ENCODE data around the gene MARCHF4.

Gene MARCHF4, protein sequence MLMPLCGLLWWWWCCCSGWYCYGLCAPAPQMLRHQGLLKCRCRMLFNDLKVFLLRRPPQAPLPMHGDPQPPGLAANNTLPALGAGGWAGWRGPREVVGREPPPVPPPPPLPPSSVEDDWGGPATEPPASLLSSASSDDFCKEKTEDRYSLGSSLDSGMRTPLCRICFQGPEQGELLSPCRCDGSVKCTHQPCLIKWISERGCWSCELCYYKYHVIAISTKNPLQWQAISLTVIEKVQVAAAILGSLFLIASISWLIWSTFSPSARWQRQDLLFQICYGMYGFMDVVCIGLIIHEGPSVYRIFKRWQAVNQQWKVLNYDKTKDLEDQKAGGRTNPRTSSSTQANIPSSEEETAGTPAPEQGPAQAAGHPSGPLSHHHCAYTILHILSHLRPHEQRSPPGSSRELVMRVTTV

GRCh38 chr2:216371721-216372702, at the start of gene MARCHF4:
MARCHF4 (minus strand) TSS chr2:216372483; CDS start chr2:216370260, 2,223 bp downstream.
- peak; percentile 69 to 73 for DNase-seq

GRCh38 chr2:216420367-216421101, 48.3 kb upstream of the MARCHF4 start:
- no peak for DNase-seq

- DNase-seq = no peak
Measured at GRCh38 chr2:216418981-216419380, 46.7 kb upstream of the MARCHF4 start.

GRCh38 chr2:216416571-216417307, 44.5 kb upstream of the MARCHF4 start:
- DNase-seq = no peak

GRCh38 chr2:216415541-216415940, 43.3 kb upstream of the MARCHF4 start:
- no peak for DNase-seq

GRCh38 chr2:216414772-216415319, 42.6 kb upstream of the MARCHF4 start:
- no peak for DNase-seq

DNA sequence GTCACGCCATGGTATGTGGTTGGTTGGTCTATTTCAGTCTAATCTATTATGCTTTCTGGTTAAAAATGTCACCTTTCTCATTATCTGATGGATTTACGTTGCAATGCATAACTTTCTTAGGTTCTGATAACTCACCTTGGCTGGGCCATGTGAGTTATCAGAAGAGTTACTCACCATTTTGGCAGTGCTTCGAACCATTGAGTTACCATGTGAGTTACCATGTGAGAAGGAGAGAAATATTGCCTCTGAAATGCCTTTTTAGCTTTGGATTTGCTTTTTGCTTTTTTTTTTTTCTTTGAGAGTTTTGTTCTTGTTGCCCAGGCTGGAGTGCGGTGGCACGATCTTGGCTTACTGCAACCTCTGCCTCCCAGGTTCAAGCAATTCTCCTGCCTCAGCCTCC, 41.6 kb upstream of the MARCHF4 start:
- DNase-seq = no peak

- DNase-seq = peak; percentile 97 to 98
Measured at GRCh38 chr2:216412022-216412999, 40.0 kb upstream of the MARCHF4 start, which contains the start of gene SMARCAL1. SMARCAL1 (plus strand) TSS chr2:216412484; CDS start chr2:216414705, 2,221 bp downstream.

- no peak for DNase-seq
Measured at GRCh38 chr2:216410550-216410949, 38.3 kb upstream of the MARCHF4 start.

DNA sequence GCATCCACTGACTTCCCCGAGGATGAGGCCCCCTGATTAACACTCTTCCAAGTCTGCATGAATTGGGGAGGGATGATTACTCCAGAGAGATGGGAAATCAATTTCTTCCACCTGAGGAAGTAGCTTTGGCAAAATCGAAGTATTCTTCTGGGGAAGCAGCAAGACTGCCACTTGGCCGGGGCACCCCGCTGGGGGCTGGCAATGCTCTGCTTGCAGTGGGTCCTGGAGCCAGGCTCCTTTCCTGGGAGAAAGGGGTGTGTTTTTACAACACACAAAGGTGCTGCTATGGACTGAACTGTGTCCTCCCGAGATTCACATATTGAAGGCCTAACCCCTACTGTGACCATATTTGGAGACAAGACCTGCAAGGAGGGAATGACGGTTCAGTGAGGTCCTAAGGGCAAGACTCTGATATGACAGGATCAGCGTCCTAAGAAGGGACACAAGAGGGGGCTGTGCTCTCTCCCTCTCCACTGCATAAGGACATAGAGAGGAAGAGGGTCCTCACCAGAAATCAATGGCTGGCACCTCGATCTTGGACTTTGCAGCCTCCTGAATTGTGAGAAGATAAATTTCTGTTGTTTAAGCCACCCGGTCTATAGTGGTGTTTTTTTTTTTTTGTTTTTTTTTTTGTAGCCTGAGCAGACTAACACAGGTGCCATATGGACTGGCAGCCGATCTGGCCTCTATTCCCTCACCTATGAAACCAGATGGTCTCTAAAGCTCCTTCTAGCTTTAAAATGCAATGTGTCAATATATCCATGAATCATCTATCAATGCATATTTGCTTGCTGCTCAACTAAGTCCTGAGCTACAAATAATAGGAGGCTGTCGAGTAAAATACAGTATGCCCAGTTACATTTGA, 36.4 kb upstream of the MARCHF4 start:
- DNase-seq = no peak

- DNase-seq = no peak
Measured at GRCh38 chr2:216406826-216407225, 34.5 kb upstream of the MARCHF4 start.

DNA sequence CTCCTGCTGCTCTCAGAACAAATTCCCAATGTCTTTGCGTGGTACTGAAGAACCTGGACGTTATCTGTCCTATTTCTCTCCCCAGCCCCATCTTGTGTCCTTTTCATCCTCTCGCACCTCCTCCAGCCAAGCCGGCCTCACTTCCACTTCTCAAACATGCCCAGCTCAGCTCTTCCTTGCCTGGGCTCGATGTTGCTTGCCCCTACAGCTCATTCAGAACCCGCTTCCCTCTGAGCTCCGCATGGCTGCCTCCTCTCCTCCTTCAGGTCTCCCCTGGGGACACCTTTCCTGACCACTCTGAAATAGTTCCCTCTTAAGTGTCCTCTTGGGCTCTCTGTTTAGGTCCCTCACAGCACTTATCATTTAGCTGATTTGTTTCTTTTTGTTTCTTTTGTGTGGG, 33.3 kb upstream of the MARCHF4 start:
- no peak for DNase-seq

GRCh38 chr2:216404010-216404618, 31.8 kb upstream of the MARCHF4 start:
- DNase-seq = peak; percentile 23 to 36

DNA sequence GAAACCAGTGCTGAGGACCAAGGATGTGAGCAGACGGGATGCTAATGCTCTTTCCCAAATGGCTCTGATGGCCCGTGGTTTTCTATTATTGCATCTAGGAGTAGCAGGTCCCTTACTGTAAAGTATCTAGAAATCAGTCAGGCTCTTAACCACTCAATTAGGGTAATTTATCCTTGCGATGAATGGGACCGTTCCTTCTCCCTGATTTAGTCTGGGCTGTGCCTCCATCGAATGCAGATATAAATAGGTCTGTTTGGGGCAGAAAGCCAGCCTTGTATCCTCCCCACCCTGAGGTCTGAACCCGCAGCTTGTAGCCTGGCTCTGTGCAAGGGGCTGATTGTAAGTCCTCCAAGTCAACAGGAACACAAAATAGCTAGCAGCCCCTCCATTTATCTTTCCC, 30.5 kb upstream of the MARCHF4 start:
- no peak for DNase-seq

- DNase-seq = no peak
Measured at GRCh38 chr2:216399621-216400020, 27.3 kb upstream of the MARCHF4 start.

DNA sequence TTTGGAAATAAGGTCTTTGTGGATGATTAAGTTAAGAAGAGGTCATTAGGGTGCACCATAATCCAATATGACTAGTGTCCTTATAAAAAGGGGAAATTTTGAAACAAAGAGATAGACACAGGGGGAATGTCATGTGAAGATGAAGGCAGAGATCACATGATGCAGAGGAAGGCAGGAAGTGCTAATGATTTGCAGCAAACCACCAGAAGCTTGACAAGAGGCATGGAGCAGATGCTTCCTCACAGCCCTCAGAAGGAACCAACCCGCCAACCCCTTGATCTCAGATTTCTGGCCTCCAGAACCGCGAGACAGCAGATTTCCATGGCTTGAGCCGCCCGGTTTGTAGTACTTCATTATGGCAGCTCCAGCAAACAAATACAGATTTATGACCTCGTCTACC, 22.6 kb upstream of the MARCHF4 start:
- DNase-seq = no peak

DNA sequence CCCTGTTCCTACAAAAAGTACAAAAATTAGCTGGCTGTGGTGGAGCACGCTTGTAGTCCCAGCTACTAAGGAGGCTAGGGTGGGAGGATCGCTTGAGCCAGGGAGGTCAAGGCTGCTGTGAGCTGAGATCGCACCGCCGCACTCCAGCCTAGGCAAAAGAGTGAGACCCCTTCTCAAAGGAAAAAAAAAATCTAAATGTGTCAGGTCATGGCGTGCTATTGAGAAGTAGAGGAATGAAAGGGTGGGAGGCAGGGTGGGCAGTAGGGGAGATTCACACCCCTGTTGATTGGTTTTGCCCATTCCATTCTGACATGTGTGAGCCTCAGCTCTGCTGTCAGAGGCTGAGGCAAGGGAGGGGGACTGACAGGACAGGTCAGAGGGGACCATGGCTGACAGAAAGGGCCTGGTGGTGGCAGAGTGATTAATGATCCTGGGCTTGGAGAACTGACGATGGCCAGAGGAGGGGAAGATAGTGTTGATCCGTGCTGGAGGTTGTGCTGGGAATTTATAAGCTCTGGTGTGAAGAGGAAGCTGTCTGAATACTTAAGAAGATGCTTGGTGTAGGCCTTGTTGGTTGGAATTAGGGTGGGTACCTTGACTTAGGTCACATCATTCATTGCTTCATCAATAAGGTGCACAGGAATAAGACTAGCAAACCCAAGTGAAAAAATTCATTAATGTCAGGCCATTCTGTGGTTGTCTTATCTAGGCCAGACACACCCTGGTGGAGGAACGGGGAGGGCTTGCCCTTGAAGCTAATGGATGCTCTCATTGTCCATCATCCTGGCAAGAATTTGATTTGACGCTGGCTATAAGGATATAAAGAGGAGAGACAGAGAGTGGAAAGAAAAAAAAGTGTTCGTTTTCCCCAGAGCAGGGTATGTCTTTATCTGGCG, 20.9 kb upstream of the MARCHF4 start:
- DNase-seq = no peak

GRCh38 chr2:216392018-216392562, 19.8 kb upstream of the MARCHF4 start:
- DNase-seq = no peak

Measured in stimulated activated CD4-positive, alpha-beta T cell treated with anti-CD3 and anti-CD28 coated beads, Interleukin-2, amount 100 ng/mL, for 48 hours (primary cell).